HAP-1 (cell line): ENCODE measurements around the gene CSK.

Source experiments
- DNase-seq, 2 experiments: peaks; one replicate each; pipeline ENCODE4 v3.0.0-alpha.2; 2016 to 2020; ENCODE audit warnings: low spot score in 2 of 2
- H3K27me3 ChIP-seq: fragments of 250-450 bp; sonication (Bioruptor Pico); 2 replicates; pipeline ENCODE4 v1.5.1; 2020; ENCODE audit warnings: low read depth, mild to moderate bottlenecking, moderate library complexity
- H3K36me3 ChIP-seq: fragments of 250-450 bp; sonication (Bioruptor Pico); replicated peaks from 2 replicates; pipeline ENCODE4 v1.5.1; 2020; ENCODE audit warnings: mild to moderate bottlenecking
- H3K4me1 ChIP-seq: fragments of 250-450 bp; sonication (Bioruptor Pico); 2 replicates; pipeline ENCODE4 v1.5.1; 2020; ENCODE audit warnings: mild to moderate bottlenecking
- H3K4me3 ChIP-seq: fragments of 250-450 bp; sonication (Bioruptor Pico); 2 replicates; pipeline ENCODE4 v1.5.1; 2020; ENCODE audit warnings: mild to moderate bottlenecking, moderate library complexity
- H3K9me3 ChIP-seq: fragments of 250-450 bp; sonication (Bioruptor Pico); 2 replicates; pipeline ENCODE4 v1.5.1; 2020; ENCODE audit warnings: mild to moderate bottlenecking, moderate library complexity
- in situ Hi-C: fragments of 300-500 bp; cut with MboI; formaldehyde crosslinking; loops from 3 replicates; pipeline ENCODE4 v1.14.3; 2020; ENCODE audit warnings: low sequenced_read_pairs, inconsistent platforms, mixed read lengths

The CSK gene

GRCh38 chr15:74844319-74845207, 62.7 kb downstream of the CSK start:
- in situ Hi-C loops: no loop called here
- Histone ChIP-seq H3K27me3 (no peaks in the 10 kb centered on the region), H3K9me3 (no peaks in the 10 kb centered on the region), H3K36me3 (peaks cover 72% of the 10 kb centered on the region), H3K4me3 (no peak overlapping the region), H3K4me1 (peaks cover 17% of the 10 kb centered on the region)
- no peak for DNase-seq

- in situ Hi-C loops: no loop called here
- peaks cover 72% of the 10 kb centered on the region for H3K36me3 ChIP-seq
- no peaks in the 10 kb centered on the region for H3K27me3 ChIP-seq
- no peaks in the 10 kb centered on the region for H3K9me3 ChIP-seq
- no peak overlapping the region for H3K4me3 ChIP-seq
- no peak for DNase-seq
- H3K4me1 ChIP-seq: peaks cover 17% of the 10 kb centered on the region
These were observed 63.3 kb downstream of the CSK start for GRCh38 chr15:74845208-74845568.

GRCh38 chr15:74845581-74845980, 63.7 kb downstream of the CSK start:
- in situ Hi-C loops: no loop called here
- Histone ChIP-seq H3K4me1 (peaks cover 17% of the 10 kb centered on the region), H3K36me3 (peaks cover 72% of the 10 kb centered on the region), H3K4me3 (no peak overlapping the region), H3K27me3 (no peaks in the 10 kb centered on the region), H3K9me3 (no peaks in the 10 kb centered on the region)
- DNase-seq: no peak

GRCh38 chr15:74847432-74847831, 65.6 kb downstream of the CSK start:
- Histone ChIP-seq H3K27me3 (no peaks in the 10 kb centered on the region), H3K9me3 (no peaks in the 10 kb centered on the region), H3K36me3 (peaks cover 83% of the 10 kb centered on the region), H3K4me3 (no peak overlapping the region), H3K4me1 (peaks cover 11% of the 10 kb centered on the region)
- in situ Hi-C loops: no loop called here
- DNase-seq: no peak

- no peak for DNase-seq
- Histone ChIP-seq H3K4me3 (no peak overlapping the region), H3K4me1 (no peaks in the 10 kb centered on the region), H3K27me3 (no peaks in the 10 kb centered on the region), H3K9me3 (no peaks in the 10 kb centered on the region), H3K36me3 (peaks cover 84% of the 10 kb centered on the region)
- in situ Hi-C loops: no loop called here
These were observed 68.5 kb downstream of the CSK start for GRCh38 chr15:74850393-74850792.

GRCh38 chr15:74851960-74852359, 70.1 kb downstream of the CSK start:
- peaks cover 74% of the 10 kb centered on the region for H3K36me3 ChIP-seq
- in situ Hi-C loops: no loop called here
- DNase-seq: no peak

More at GRCh38 chr15:74851960-74852359, 70.1 kb downstream of the CSK start:
- Histone ChIP-seq H3K27me3 (no peaks in the 10 kb centered on the region), H3K9me3 (no peaks in the 10 kb centered on the region), H3K4me3 (no peak overlapping the region), H3K4me1 (no peaks in the 10 kb centered on the region)
